ENCODE measurements around the gene HES7.

Gene HES7

DNA sequence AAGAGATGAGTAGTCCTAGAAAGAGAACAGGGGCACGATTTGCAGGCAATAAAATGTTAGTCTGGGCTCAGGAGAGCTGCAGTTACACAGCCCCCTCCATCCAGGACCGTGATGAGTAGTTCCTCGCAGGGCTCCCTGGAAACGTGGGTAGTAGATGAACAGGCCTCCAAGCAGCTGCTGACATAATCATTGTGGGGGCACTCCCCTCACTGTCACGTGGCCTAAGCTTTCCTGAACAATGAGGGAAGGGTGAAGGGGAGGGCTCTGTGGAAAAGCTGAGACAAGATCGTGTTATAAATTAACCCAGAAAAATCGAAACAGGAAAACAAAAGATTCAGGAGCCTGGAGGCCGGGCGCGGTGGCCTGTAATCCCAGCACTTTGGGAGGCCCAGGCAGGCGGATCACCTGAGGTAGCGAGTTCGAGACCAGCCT lies 29.6 kb upstream of the HES7 start:
- no peak for ATAC-seq
- no peak for TF ChIP-seq ZNF8 (CRISPR knock-in tag; IDR thresholded peaks at IDR 0.05)
- peak; percentile 52; the same call in 1 of the 2 replicates for TF ChIP-seq RARB (CRISPR knock-in tag; IDR thresholded peaks at IDR 0.05)

DNA sequence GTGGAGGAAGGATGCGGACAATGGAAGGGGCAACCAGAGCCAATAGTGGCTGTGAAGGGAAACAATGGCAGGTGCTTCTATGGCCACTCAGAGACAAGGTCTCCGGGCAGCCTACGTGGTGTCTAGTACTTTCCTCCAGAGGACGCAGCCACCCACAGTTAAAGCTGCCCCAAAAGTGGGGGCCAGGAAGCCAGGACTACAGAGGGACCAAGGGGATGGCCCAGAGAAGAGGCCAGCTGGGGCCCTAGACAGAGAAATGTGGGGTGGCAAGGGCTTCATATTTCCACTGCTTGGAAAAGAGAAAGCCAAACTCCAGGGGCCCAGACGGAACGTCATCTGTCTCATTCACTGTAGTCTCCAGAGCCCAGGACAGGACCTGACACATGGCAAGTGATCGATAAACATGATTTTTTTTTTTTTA lies 29.1 kb upstream of the HES7 start:
- no peak for ATAC-seq
- TF ChIP-seq OSR1 (CRISPR knock-in tag; IDR thresholded peaks at IDR 0.05) (no peak), ZNF565 (CRISPR knock-in tag; conservative IDR thresholded peaks at IDR 0.05; ENCODE audit: low read depth) (no peak), CSDC2 (CRISPR knock-in tag; IDR thresholded peaks at IDR 0.05) (no peak), ZFP3 (CRISPR knock-in tag; IDR thresholded peaks at IDR 0.05) (no peak), SNAI2 (CRISPR knock-in tag; IDR thresholded peaks at IDR 0.05) (no peak), ZFP30 (CRISPR knock-in tag; IDR thresholded peaks at IDR 0.05) (no peak), ZNF70 (CRISPR knock-in tag; IDR thresholded peaks at IDR 0.05) (no peak), ZC3H10 (CRISPR knock-in tag; IDR thresholded peaks at IDR 0.05) (no peak), ZNF8 (CRISPR knock-in tag; IDR thresholded peaks at IDR 0.05) (no peak), RARB (CRISPR knock-in tag; IDR thresholded peaks at IDR 0.05) (no peak)
- TF ChIP-seq, protein P1, sequence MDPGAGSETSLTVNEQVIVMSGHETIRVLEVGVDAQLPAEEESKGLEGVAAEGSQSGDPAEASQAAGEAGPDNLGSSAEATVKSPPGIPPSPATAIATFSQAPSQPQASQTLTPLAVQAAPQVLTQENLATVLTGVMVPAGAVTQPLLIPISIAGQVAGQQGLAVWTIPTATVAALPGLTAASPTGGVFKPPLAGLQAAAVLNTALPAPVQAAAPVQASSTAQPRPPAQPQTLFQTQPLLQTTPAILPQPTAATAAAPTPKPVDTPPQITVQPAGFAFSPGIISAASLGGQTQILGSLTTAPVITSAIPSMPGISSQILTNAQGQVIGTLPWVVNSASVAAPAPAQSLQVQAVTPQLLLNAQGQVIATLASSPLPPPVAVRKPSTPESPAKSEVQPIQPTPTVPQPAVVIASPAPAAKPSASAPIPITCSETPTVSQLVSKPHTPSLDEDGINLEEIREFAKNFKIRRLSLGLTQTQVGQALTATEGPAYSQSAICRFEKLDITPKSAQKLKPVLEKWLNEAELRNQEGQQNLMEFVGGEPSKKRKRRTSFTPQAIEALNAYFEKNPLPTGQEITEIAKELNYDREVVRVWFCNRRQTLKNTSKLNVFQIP (CRISPR knock-in tag; IDR thresholded peaks at IDR 0.05; ENCODE audit: borderline replicate concordance, low read depth) = no peak
- TF ChIP-seq, protein P2, sequence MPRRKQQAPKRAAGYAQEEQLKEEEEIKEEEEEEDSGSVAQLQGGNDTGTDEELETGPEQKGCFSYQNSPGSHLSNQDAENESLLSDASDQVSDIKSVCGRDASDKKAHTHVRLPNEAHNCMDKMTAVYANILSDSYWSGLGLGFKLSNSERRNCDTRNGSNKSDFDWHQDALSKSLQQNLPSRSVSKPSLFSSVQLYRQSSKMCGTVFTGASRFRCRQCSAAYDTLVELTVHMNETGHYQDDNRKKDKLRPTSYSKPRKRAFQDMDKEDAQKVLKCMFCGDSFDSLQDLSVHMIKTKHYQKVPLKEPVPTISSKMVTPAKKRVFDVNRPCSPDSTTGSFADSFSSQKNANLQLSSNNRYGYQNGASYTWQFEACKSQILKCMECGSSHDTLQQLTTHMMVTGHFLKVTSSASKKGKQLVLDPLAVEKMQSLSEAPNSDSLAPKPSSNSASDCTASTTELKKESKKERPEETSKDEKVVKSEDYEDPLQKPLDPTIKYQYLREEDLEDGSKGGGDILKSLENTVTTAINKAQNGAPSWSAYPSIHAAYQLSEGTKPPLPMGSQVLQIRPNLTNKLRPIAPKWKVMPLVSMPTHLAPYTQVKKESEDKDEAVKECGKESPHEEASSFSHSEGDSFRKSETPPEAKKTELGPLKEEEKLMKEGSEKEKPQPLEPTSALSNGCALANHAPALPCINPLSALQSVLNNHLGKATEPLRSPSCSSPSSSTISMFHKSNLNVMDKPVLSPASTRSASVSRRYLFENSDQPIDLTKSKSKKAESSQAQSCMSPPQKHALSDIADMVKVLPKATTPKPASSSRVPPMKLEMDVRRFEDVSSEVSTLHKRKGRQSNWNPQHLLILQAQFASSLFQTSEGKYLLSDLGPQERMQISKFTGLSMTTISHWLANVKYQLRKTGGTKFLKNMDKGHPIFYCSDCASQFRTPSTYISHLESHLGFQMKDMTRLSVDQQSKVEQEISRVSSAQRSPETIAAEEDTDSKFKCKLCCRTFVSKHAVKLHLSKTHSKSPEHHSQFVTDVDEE (CRISPR knock-in tag; IDR thresholded peaks at IDR 0.05) = no peak

DNA sequence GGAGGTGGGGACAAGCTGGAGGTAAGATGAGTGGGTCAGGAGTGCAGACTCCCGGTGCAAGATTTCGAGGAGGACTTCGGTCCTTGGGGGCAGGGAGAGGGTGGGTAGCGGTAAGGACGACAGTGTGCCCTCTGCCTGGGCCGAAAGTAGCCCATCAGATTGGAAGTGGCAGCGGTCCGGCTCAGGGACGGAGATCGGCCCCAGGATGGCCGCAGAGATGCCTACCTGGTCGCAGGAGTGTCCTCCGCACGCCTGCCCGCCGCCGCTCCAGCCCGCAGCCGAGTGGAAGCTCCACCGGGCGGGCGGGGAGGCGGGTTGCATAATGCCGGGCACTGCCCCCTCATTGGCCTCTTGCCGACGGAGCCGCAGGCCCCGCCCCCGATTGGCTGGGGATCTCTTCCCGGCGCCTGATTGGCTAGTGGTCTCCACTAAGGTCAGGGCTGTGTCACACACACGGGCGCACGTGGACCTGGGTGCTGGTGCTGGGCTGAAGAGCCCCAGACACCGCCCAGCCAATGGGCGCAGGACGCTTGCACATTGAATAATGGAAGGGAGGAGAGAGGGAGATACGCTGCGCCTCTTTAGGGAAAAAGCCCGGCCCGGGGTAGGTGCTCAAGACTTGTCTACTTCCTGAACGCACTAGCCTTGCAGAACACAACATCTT lies 28.3 kb upstream of the HES7 start, which contains the start of gene PER1:
PER1 (minus strand) TSS at position 293 of the 664 bp plus-strand sequence. CDS start 1,698 bp downstream, outside the sequence.
- TF ChIP-seq GLIS3 (CRISPR knock-in tag; IDR thresholded peaks at IDR 0.05) (0 out of 2 replicates have a peak, but pooled peaks have one; percentile 23), TCF4 (CRISPR knock-in tag; IDR thresholded peaks at IDR 0.05; ENCODE audit: borderline replicate concordance) (no peak), ARNTL (CRISPR knock-in tag; IDR thresholded peaks at IDR 0.05; ENCODE audit: borderline replicate concordance, low read depth) (peak; percentile 89), RARB (CRISPR knock-in tag; IDR thresholded peaks at IDR 0.05) (no peak; the same call in 1 of the 2 replicates), CSDC2 (CRISPR knock-in tag; IDR thresholded peaks at IDR 0.05) (no peak; the same call in 1 of the 2 replicates), BACH2 (CRISPR knock-in tag; IDR thresholded peaks at IDR 0.05; ENCODE audit: borderline replicate concordance) (no peak), ZC3H10 (CRISPR knock-in tag; IDR thresholded peaks at IDR 0.05) (0 out of 2 replicates have a peak, but pooled peaks have one; percentile 5)
- TF ChIP-seq, protein P2 (CRISPR knock-in tag; IDR thresholded peaks at IDR 0.05) = peak; percentile 52; the same call in 1 of the 2 replicates
- TF ChIP-seq, protein P3, sequence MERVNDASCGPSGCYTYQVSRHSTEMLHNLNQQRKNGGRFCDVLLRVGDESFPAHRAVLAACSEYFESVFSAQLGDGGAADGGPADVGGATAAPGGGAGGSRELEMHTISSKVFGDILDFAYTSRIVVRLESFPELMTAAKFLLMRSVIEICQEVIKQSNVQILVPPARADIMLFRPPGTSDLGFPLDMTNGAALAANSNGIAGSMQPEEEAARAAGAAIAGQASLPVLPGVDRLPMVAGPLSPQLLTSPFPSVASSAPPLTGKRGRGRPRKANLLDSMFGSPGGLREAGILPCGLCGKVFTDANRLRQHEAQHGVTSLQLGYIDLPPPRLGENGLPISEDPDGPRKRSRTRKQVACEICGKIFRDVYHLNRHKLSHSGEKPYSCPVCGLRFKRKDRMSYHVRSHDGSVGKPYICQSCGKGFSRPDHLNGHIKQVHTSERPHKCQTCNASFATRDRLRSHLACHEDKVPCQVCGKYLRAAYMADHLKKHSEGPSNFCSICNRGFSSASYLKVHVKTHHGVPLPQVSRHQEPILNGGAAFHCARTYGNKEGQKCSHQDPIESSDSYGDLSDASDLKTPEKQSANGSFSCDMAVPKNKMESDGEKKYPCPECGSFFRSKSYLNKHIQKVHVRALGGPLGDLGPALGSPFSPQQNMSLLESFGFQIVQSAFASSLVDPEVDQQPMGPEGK (CRISPR knock-in tag; IDR thresholded peaks at IDR 0.05; ENCODE audit: borderline replicate concordance) = peak; percentile 25; the same call in 1 of the 2 replicates
- ATAC-seq = peak; percentile 53

DNA sequence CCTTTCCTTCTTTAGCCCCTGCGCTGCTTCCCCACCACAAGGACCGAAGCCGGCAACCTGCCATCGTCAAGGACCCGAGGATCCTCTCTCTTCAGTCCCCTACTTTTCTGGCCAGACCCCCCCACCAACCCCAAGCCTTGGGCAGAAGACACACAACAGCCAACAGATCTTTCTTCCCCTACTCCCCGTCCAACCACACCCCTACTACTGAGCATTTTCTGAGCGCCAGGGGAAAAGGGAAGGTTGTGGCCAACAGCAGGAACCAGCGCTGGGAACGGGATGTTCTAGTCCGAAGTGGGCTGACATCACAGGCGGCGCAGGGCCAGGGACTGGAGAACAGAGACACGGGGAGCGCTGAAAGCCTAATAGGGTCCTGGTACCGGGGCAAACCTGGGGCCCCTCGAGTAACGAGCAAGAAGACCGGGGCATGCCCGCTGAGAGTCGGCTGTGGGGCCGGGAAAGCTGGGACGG lies 27.8 kb upstream of the HES7 start:
- ATAC-seq = no peak
- TF ChIP-seq, protein P1 (CRISPR knock-in tag; IDR thresholded peaks at IDR 0.05; ENCODE audit: borderline replicate concordance, low read depth) = no peak
- TF ChIP-seq ZNF8 (CRISPR knock-in tag; IDR thresholded peaks at IDR 0.05) (no peak), RARB (CRISPR knock-in tag; IDR thresholded peaks at IDR 0.05) (0 out of 2 replicates have a peak, but pooled peaks have one; percentile 4), ISL1 (CRISPR knock-in tag; IDR thresholded peaks at IDR 0.05) (no peak), ESRRG (CRISPR knock-in tag; IDR thresholded peaks at IDR 0.05) (no peak)
- TF ChIP-seq, protein P4, sequence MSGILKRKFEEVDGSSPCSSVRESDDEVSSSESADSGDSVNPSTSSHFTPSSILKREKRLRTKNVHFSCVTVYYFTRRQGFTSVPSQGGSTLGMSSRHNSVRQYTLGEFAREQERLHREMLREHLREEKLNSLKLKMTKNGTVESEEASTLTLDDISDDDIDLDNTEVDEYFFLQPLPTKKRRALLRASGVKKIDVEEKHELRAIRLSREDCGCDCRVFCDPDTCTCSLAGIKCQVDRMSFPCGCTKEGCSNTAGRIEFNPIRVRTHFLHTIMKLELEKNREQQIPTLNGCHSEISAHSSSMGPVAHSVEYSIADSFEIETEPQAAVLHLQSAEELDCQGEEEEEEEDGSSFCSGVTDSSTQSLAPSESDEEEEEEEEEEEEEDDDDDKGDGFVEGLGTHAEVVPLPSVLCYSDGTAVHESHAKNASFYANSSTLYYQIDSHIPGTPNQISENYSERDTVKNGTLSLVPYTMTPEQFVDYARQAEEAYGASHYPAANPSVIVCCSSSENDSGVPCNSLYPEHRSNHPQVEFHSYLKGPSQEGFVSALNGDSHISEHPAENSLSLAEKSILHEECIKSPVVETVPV (CRISPR knock-in tag; IDR thresholded peaks at IDR 0.05) = peak; percentile 93; the same call in 1 of the 2 replicates
